HL-60/S4 treated with phorbol 12-myristate 13-acetate at 8.2 ng/mL for 4 days and 3 days (cell line): ENCODE data around the gene LAMA3.

Experiments used
- in situ Hi-C: fragments of 300-500 bp; cut with MboI; formaldehyde crosslinking; loops from 2 replicates; pipeline ENCODE4 v1.15.0; 2022; ENCODE audit warnings: low sequenced_read_pairs

The LAMA3 gene

GRCh38 chr18:23884681-23885375 is 195.6 kb downstream of the LAMA3 start:
- in situ Hi-C loops, result no loop called here

GRCh38 chr18:23885750-23886149 is 196.5 kb downstream of the LAMA3 start:
- in situ Hi-C loops, result no loop called here

- in situ Hi-C loops, result no loop called here
Measured at GRCh38 chr18:23887035-23887434, 197.8 kb downstream of the LAMA3 start.

- in situ Hi-C loops, result no loop called here
Measured at GRCh38 chr18:23887493-23887892, 198.2 kb downstream of the LAMA3 start.

GRCh38 chr18:23888881-23889280 is 199.6 kb downstream of the LAMA3 start:
- in situ Hi-C loops, result no loop called here

- in situ Hi-C loops, result no loop called here
Measured at GRCh38 chr18:23889907-23890306, 200.7 kb downstream of the LAMA3 start.

- in situ Hi-C loops, result no loop called here
Measured at GRCh38 chr18:23890589-23890988, 201.3 kb downstream of the LAMA3 start.

GRCh38 chr18:23893653-23894052 is 204.4 kb downstream of the LAMA3 start:
- in situ Hi-C loops, result no loop called here

GRCh38 chr18:23894661-23895175 is 205.5 kb downstream of the LAMA3 start:
- in situ Hi-C loops, result no loop called here

GRCh38 chr18:23897291-23897690 is 208.0 kb downstream of the LAMA3 start:
- in situ Hi-C loops, result no loop called here

- in situ Hi-C loops, result no loop called here
Measured at GRCh38 chr18:23897733-23898132, 208.5 kb downstream of the LAMA3 start.

- in situ Hi-C loops, result no loop called here
Measured at GRCh38 chr18:23900994-23901393, 211.7 kb downstream of the LAMA3 start.

GRCh38 chr18:23902396-23902795 is 213.1 kb downstream of the LAMA3 start:
- in situ Hi-C loops, result no loop called here

- in situ Hi-C loops, result no loop called here
Measured at GRCh38 chr18:23903971-23904370, 214.7 kb downstream of the LAMA3 start.

- in situ Hi-C loops, result no loop called here
Measured at GRCh38 chr18:23906658-23907057, 217.4 kb downstream of the LAMA3 start.

- in situ Hi-C loops, result no loop called here
Measured at GRCh38 chr18:23908827-23909226, 219.6 kb downstream of the LAMA3 start.

- in situ Hi-C loops, result no loop called here
Measured at GRCh38 chr18:23910032-23910431, 220.8 kb downstream of the LAMA3 start.

- in situ Hi-C loops, result no loop called here
Measured at GRCh38 chr18:23912356-23912755, 223.1 kb downstream of the LAMA3 start.

GRCh38 chr18:23916338-23916737 is 227.1 kb downstream of the LAMA3 start:
- in situ Hi-C loops, result no loop called here

GRCh38 chr18:23918395-23919032 is 229.3 kb downstream of the LAMA3 start:
- in situ Hi-C loops, result no loop called here

- in situ Hi-C loops, result no loop called here
Measured at GRCh38 chr18:23920054-23920453, 230.8 kb downstream of the LAMA3 start.

- in situ Hi-C loops, result no loop called here
Measured at GRCh38 chr18:23921716-23922285, 232.5 kb downstream of the LAMA3 start.
